Skeletal muscle tissue (tissue), 4 donors: Measurements from ENCODE around the gene COQ6. TPM values are rescaled to one million over a fixed set of nuclear protein-coding genes. Genes with fewer than 3 reads are reported as not detected.
"Not testable (repeated sequence)": the region's sequence is repeated elsewhere in the genome, so short reads cannot be mapped to it uniquely, and the experiment has no call there.

ENCODE experiments used
- H3K27ac ChIP-seq: one replicate; pipeline ENCODE4 v1.7.0; 2013; ENCODE audit warnings: mild to moderate bottlenecking, low read depth, low read length, inconsistent platforms
- H3K27me3 ChIP-seq, 3 donors: one replicate each; pipeline ENCODE4 v1.7.0; 2013; ENCODE audit warnings: low read length in 3 of 3; ENCODE audit not compliant: control insufficient read depth in 3 of 3, insufficient read depth in 3 of 3
- H3K36me3 ChIP-seq, 3 donors: one replicate each; pipeline ENCODE4 v1.7.0; 2013; ENCODE audit warnings: low read length in 3 of 3; ENCODE audit not compliant: control insufficient read depth in 3 of 3, insufficient read depth in 3 of 3
- H3K4me1 ChIP-seq, 3 donors: one replicate each; pipeline ENCODE4 v1.7.0; 2013; ENCODE audit warnings: low read length in 3 of 3, mild to moderate bottlenecking in 3 of 3; ENCODE audit not compliant: control insufficient read depth in 3 of 3, insufficient read depth in 3 of 3
- H3K4me3 ChIP-seq, 3 donors: one replicate each; pipeline ENCODE4 v1.7.0; 2013; ENCODE audit warnings: low read length in 3 of 3
- H3K9ac ChIP-seq, 3 donors: one replicate each; pipeline ENCODE4 v1.7.0; 2013; ENCODE audit warnings: low read length in 3 of 3, mild to moderate bottlenecking in 3 of 3, moderate library complexity in 2 of 3, low read depth in 1 of 3
- H3K9me3 ChIP-seq, 3 donors: one replicate each; pipeline ENCODE4 v1.7.0; 2013; ENCODE audit warnings: low read length in 3 of 3; ENCODE audit not compliant: control insufficient read depth in 3 of 3
- total RNA-seq: library from RNA; depleted of rRNA; stranded (reverse); fragments of >200 nt; gene quantifications from one replicate; pipeline ENCODE4 v1.2.3, GENCODE V29; 2014
- donor health status: Osteomylitis.

The COQ6 gene
- total RNA-seq, 1 donor from 2014 or later = 34.4 TPM

DNA sequence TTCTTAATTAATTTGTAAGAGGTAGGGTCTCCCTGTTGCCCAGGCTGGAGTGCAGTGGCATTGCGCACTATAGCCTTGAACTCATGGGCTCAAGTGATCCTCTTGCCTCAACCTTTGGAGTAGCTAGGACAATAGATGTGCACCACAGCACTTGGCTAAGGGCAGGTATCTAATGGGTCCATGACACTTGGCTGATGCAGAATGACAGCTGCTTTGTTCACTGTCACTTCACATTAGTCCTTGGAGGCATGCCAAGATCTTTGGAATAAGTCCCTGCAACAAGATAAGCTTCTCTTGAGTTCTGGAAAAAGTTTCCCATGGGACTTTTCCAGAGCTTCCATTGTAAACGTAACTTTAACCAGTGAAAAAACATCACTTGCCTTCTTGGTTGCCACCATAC, 23.4 kb downstream of the COQ6 start:
- peak overlapping the region; percentile 1 for H3K27ac ChIP-seq
- H3K4me1 ChIP-seq = peaks cover 7 to 15% (median 11%) of the 10 kb centered on the region in 3 donors
- peaks cover 25 to 28% (median 28%) of the 10 kb centered on the region in 3 donors for H3K36me3 ChIP-seq
- no peaks in the 10 kb centered on the region for H3K27me3 ChIP-seq
- H3K4me3 ChIP-seq = no peak overlapping the region
- H3K9me3 ChIP-seq = no peaks in the 10 kb centered on the region
- no peak overlapping the region for H3K9ac ChIP-seq

GRCh38 chr14:73976125-73976524, 26.0 kb downstream of the COQ6 start:
- no peaks in the 10 kb centered on the region for H3K27me3 ChIP-seq
- H3K36me3 ChIP-seq = peaks cover 14 to 19% (median 19%) of the 10 kb centered on the region in 3 donors
- H3K27ac ChIP-seq = no peak overlapping the region
- no peaks in the 10 kb centered on the region for H3K9me3 ChIP-seq
- peaks cover 7 to 15% (median 11%) of the 10 kb centered on the region in 3 donors for H3K4me1 ChIP-seq
- no peak overlapping the region for H3K4me3 ChIP-seq
- no peak overlapping the region for H3K9ac ChIP-seq

- Histone ChIP-seq H3K9ac (no peak overlapping the region), H3K27ac (no peak overlapping the region)
These were observed 27.8 kb downstream of the COQ6 start for GRCh38 chr14:73977896-73978295.

DNA sequence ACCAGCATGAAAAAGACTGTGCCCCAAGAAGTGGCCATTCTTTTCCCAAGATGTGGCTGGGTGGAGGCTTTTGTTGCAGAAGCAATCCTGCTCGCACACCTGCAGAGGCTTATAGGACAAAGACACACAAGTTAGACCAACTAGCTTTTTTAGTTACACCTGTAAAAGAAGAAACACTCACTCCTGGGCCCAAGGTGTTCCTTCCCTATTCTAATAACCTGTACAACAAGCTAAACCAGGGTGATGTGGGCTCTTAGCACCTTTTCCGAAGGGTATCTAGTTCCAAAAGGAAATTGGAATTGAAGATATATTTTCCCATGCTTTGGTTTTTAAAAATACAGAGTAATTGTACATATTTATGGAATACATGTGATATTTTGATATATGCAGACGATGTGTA, 38.0 kb downstream of the COQ6 start:
- Histone ChIP-seq H3K9ac (no peak overlapping the region), H3K36me3 (peaks cover 8 to 23% (median 22%) of the 10 kb centered on the region in 3 donors), H3K27ac (no peak overlapping the region), H3K9me3 (no peaks in the 10 kb centered on the region), H3K4me1 (no peaks in the 10 kb centered on the region), H3K27me3 (no peaks in the 10 kb centered on the region), H3K4me3 (no peak overlapping the region)

More at GRCh38 chr14:73977896-73978295, 27.8 kb downstream of the COQ6 start:
- Histone ChIP-seq H3K36me3 (peaks cover 9 to 14% (median 14%) of the 10 kb centered on the region in 3 donors), H3K4me3 (no peak overlapping the region), H3K4me1 (peaks cover 7 to 12% (median 10%) of the 10 kb centered on the region in 3 donors), H3K27me3 (no peaks in the 10 kb centered on the region), H3K9me3 (no peaks in the 10 kb centered on the region)

DNA sequence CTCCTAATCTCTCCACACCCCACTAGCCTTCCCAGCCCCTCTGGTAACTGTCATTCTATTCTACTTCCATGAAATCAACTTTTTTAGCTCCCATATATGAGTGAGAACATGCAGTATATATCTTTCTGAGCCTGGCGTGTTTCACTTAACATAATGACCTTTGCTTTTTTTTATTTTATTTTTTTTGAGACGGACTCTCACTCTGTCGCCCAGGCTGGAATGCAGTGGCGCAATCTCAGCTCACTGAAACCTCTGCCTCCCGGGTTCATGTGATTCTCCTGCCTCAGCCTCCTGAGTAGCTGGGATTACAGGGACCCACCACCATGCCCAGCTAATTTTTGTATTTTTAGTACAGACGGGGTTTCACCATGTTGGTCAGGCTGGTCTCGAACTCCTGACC, 38.6 kb downstream of the COQ6 start:
- H3K4me1 ChIP-seq, H3K27me3 ChIP-seq, H3K9ac ChIP-seq, H3K27ac ChIP-seq, H3K9me3 ChIP-seq, H3K4me3 ChIP-seq: not testable (repeated sequence)
- peaks cover 8 to 22% (median 22%) of the 10 kb centered on the region in 3 donors for H3K36me3 ChIP-seq

DNA sequence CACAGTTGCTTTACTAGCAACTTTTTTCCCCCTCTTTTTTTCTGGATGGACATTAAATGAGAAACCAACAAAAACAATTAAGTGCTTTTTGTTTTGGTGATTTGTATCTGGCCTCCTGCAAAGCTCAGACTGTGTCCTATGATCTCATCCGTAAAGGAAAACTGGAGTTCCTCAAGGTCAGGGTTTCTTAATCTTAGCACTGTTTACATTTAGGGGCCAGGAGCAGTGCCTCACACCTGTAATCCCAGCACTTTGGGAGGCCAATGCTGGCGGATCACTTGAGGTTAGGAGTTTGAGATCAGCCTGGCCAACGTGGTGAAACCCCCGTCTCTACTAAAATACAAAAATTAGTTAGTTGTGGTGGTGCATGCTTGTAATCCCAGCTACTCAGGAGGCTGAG, 41.0 kb downstream of the COQ6 start:
- H3K4me3 ChIP-seq = no peak overlapping the region
- H3K36me3 ChIP-seq = peaks cover 10 to 26% (median 22%) of the 10 kb centered on the region in 3 donors
- no peak overlapping the region for H3K27ac ChIP-seq
- H3K9ac ChIP-seq = no peak overlapping the region
- H3K4me1 ChIP-seq = no peaks in the 10 kb centered on the region
- H3K9me3 ChIP-seq = no peaks in the 10 kb centered on the region
- H3K27me3 ChIP-seq = no peaks in the 10 kb centered on the region

- not testable (repeated sequence) for H3K9ac ChIP-seq, H3K4me3 ChIP-seq, H3K9me3 ChIP-seq, H3K27me3 ChIP-seq, H3K27ac ChIP-seq, H3K4me1 ChIP-seq
- H3K36me3 ChIP-seq = peaks cover 10 to 15% (median 14%) of the 10 kb centered on the region in 3 donors
These were observed 44.8 kb downstream of the COQ6 start for GRCh38 chr14:73994926-73995325.

GRCh38 chr14:73995977-73996378, 45.9 kb downstream of the COQ6 start:
- Histone ChIP-seq H3K27ac (no peak overlapping the region), H3K9ac (no peak overlapping the region), H3K4me1 (no peaks in the 10 kb centered on the region), H3K4me3 (no peak overlapping the region), H3K27me3 (no peaks in the 10 kb centered on the region), H3K36me3 (peaks cover 12 to 15% (median 14%) of the 10 kb centered on the region in 3 donors), H3K9me3 (no peaks in the 10 kb centered on the region)

- H3K4me1 ChIP-seq = no peaks in the 10 kb centered on the region
- no peaks in the 10 kb centered on the region for H3K9me3 ChIP-seq
- no peak overlapping the region for H3K27ac ChIP-seq
- peaks cover 12 to 15% (median 14%) of the 10 kb centered on the region in 3 donors for H3K36me3 ChIP-seq
- no peak overlapping the region for H3K4me3 ChIP-seq
- no peaks in the 10 kb centered on the region for H3K27me3 ChIP-seq
- H3K9ac ChIP-seq = no peak overlapping the region
These were observed 46.6 kb downstream of the COQ6 start for GRCh38 chr14:73996731-73997107.

- Histone ChIP-seq H3K27me3 (no peaks in the 10 kb centered on the region), H3K9ac (no peak overlapping the region), H3K4me1 (no peaks in the 10 kb centered on the region), H3K9me3 (no peaks in the 10 kb centered on the region), H3K4me3 (no peak overlapping the region), H3K27ac (no peak overlapping the region), H3K36me3 (peaks cover 12 to 15% (median 14%) of the 10 kb centered on the region in 3 donors)
These were observed 47.2 kb downstream of the COQ6 start for GRCh38 chr14:73997108-73997943.
